H1 (cell line): ENCODE measurements around the gene DEDD. TPM values are rescaled to one million over a fixed set of nuclear protein-coding genes. Genes with fewer than 3 reads are reported as not detected.

Source experiments
- CTCF ChIA-PET: fragments of 300-600 bp; sonication (Branson Sonifier 250); formaldehyde crosslinking; loops from one replicate; lab custom pipeline; 2021; ENCODE audit not compliant: partially characterized antibody; lab: Charles Lee
- POLR2A ChIA-PET: fragments of 300-600 bp; sonication (Branson Sonifier 250); formaldehyde crosslinking; loops from one replicate; lab custom pipeline; 2021; ENCODE audit warnings: inconsistent platforms; ENCODE audit not compliant: partially characterized antibody; lab: Charles Lee
- DNase-seq, 2 experiments: peaks; one replicate each; pipeline versions ENCODE4 v3.0.0 to v3.0.0-alpha.2; 2010 to 2022; ENCODE audit warnings: low spot score in 2 of 2, low read depth in 1 of 2, mixed read lengths in 1 of 2
- FAIRE-seq: peaks from 2 replicates; lab custom pipeline; 2011; peaks lifted over from hg19 to GRCh38; lab: Jason Lieb, UNC
- H2AFZ ChIP-seq: 2 replicates; pipeline ENCODE4 v1.8.1; 2012; ENCODE audit warnings: low read length, inconsistent platforms
- H2AK5ac ChIP-seq: 2 replicates; pipeline ENCODE4 v1.6.1; 2013; ENCODE audit warnings: low read depth, low read length
- H2BK120ac ChIP-seq: replicated peaks from 2 replicates; pipeline ENCODE3; 2013; ENCODE audit warnings: low read depth, low read length, inconsistent platforms
- H2BK12ac ChIP-seq: 2 replicates; pipeline ENCODE4 v1.6.1; 2013; ENCODE audit warnings: low read depth, low read length
- H2BK15ac ChIP-seq: 2 replicates; pipeline ENCODE4 v1.6.1; 2013; ENCODE audit warnings: low read length
- H2BK20ac ChIP-seq: 2 replicates; pipeline ENCODE4 v1.6.1; 2013; ENCODE audit warnings: low read length
- H2BK5ac ChIP-seq: 2 replicates; pipeline ENCODE4 v1.6.1; 2013; ENCODE audit warnings: low read depth, low read length
- H3K14ac ChIP-seq: 2 replicates; pipeline ENCODE4 v1.6.1; 2013; ENCODE audit warnings: inconsistent platforms; ENCODE audit not compliant: insufficient read length
- H3K18ac ChIP-seq: 2 replicates; pipeline ENCODE4 v1.6.1; 2013; ENCODE audit warnings: low read length; ENCODE audit errors: extremely low read depth
- H3K23ac ChIP-seq: 2 replicates; pipeline ENCODE4 v1.6.1; 2013; ENCODE audit warnings: inconsistent platforms; ENCODE audit not compliant: insufficient read length
- H3K23me2 ChIP-seq: 2 replicates; pipeline ENCODE4 v1.6.1; 2013; ENCODE audit warnings: low read depth, low read length
- H3K27ac ChIP-seq: 2 replicates; pipeline ENCODE4 v1.6.1; 2011; ENCODE audit warnings: low read depth, low read length, inconsistent platforms
- H3K27me3 ChIP-seq, 4 experiments: replicated peaks in 1 of 4; 1 replicate in 1 of 4; 2 replicates in 3 of 4; pipeline versions ENCODE4 v1.6.1 to v1.8.1; 2011 to 2013; ENCODE audit warnings: low read length in 3 of 4, mild to moderate bottlenecking in 3 of 4, inconsistent platforms in 2 of 4, mixed read lengths in 2 of 4, moderate library complexity in 1 of 4; ENCODE audit not compliant: control insufficient read depth in 3 of 4, insufficient read depth in 3 of 4; ENCODE audit errors: extremely low read depth in 1 of 4
- H3K36me3 ChIP-seq, 4 experiments: 2 replicates each; pipeline versions ENCODE4 v1.6.1 to v1.8.1; 2011 to 2013; ENCODE audit warnings: mild to moderate bottlenecking in 4 of 4, low read length in 3 of 4, moderate library complexity in 2 of 4, control low read depth in 1 of 4, inconsistent platforms in 1 of 4; ENCODE audit not compliant: insufficient read depth in 4 of 4, control insufficient read depth in 2 of 4
- H3K4ac ChIP-seq: replicated peaks from 2 replicates; pipeline ENCODE3; 2013; ENCODE audit warnings: low read length, low read depth, mixed read lengths, inconsistent platforms; ENCODE audit not compliant: insufficient read length
- H3K4me1 ChIP-seq, 4 experiments: replicated peaks in 1 of 4; 1 replicate in 1 of 4; 2 replicates in 3 of 4; pipeline versions ENCODE4 v1.6.1 to v1.8.1; 2011 to 2013; ENCODE audit warnings: low read length in 3 of 4, inconsistent platforms in 2 of 4, mixed read lengths in 1 of 4; ENCODE audit not compliant: insufficient read depth in 4 of 4, control insufficient read depth in 3 of 4
- H3K4me2 ChIP-seq, 2 experiments: 2 replicates each; pipeline versions ENCODE4 v1.6.1 to v1.8.1; 2011 to 2013; ENCODE audit warnings: low read depth in 2 of 2, low read length in 2 of 2, control low read depth in 1 of 2, inconsistent platforms in 1 of 2, mild to moderate bottlenecking in 1 of 2; ENCODE audit not compliant: insufficient read depth in 1 of 2
- H3K4me3 ChIP-seq, 4 experiments: fragments of 200-600, 300-600 bp in 1 of 4; sonication (generic), shearing (Covaris generic), sonication (Bioruptor Twin) in 1 of 4; 2 replicates each; pipeline versions ENCODE4 v1.5.1 to v1.8.1; 2011 to 2016; ENCODE audit warnings: low read length in 4 of 4, low read depth in 3 of 4, control low read depth in 2 of 4, inconsistent platforms in 2 of 4, mild to moderate bottlenecking in 2 of 4, mixed read lengths in 1 of 4, moderate library complexity in 1 of 4; ENCODE audit not compliant: insufficient read depth in 2 of 4; ENCODE audit errors: extremely low read depth in 1 of 4
- H3K56ac ChIP-seq: replicated peaks from 2 replicates; pipeline ENCODE3; 2013; ENCODE audit warnings: low read depth, mild to moderate bottlenecking, mixed read lengths, low read length, inconsistent platforms; ENCODE audit not compliant: insufficient read length
- H3K79me1 ChIP-seq: 2 replicates; pipeline ENCODE4 v1.6.1; 2013; ENCODE audit warnings: low read depth, low read length, control low read depth
- H3K79me2 ChIP-seq, 2 experiments: 2 replicates each; pipeline versions ENCODE4 v1.6.1 to v1.8.1; 2012 to 2013; ENCODE audit warnings: low read length in 2 of 2, mild to moderate bottlenecking in 2 of 2, inconsistent platforms in 1 of 2; ENCODE audit not compliant: insufficient read depth in 2 of 2, control insufficient read depth in 1 of 2
- H3K9ac ChIP-seq, 4 experiments: replicated peaks in 1 of 4; 1 replicate in 1 of 4; 2 replicates in 3 of 4; pipeline versions ENCODE4 v1.6.1 to v1.8.1; 2011 to 2013; ENCODE audit warnings: low read depth in 3 of 4, low read length in 3 of 4, control low read depth in 2 of 4, mild to moderate bottlenecking in 2 of 4, moderate library complexity in 2 of 4, inconsistent platforms in 1 of 4; ENCODE audit errors: extremely low read depth in 1 of 4
- H3K9me3 ChIP-seq, 2 experiments: 2 replicates each; pipeline versions ENCODE4 v1.6.1 to v1.8.1; 2012 to 2013; ENCODE audit warnings: mild to moderate bottlenecking in 2 of 2, moderate library complexity in 2 of 2, control low read depth in 1 of 2, inconsistent platforms in 1 of 2, low read depth in 1 of 2, low read length in 1 of 2, mixed read lengths in 1 of 2; ENCODE audit not compliant: insufficient read depth in 2 of 2
- H4K20me1 ChIP-seq, 2 experiments: replicated peaks in 1 of 2; 2 replicates each; pipeline versions ENCODE3 to v1.8.1; 2011 to 2013; ENCODE audit warnings: inconsistent platforms in 2 of 2, low read length in 2 of 2, mild to moderate bottlenecking in 1 of 2; ENCODE audit not compliant: insufficient read depth in 2 of 2, control insufficient read depth in 1 of 2
- H4K5ac ChIP-seq: 2 replicates; pipeline ENCODE4 v1.6.1; 2013; ENCODE audit warnings: low read length, low read depth, mixed read lengths, inconsistent platforms; ENCODE audit not compliant: insufficient read length
- H4K8ac ChIP-seq: 2 replicates; pipeline ENCODE4 v1.8.0; 2013; ENCODE audit warnings: mild to moderate bottlenecking, moderate library complexity, low read length, inconsistent platforms; ENCODE audit not compliant: insufficient read depth; ENCODE audit errors: extremely low read depth
- H4K91ac ChIP-seq: replicated peaks from 2 replicates; pipeline ENCODE3; 2013; ENCODE audit warnings: low read length, mixed read lengths, inconsistent platforms; ENCODE audit not compliant: insufficient read length
- CBX5 ChIP-seq: fragments of 300-800, 300-1000 bp; sonication (generic); IDR thresholded peaks from 2 replicates; pipeline ENCODE4 v1.7.1; 2016; ENCODE audit warnings: antibody characterized with exemption, low read length, low read depth
- GABPA ChIP-seq: IDR thresholded peaks from 2 replicates; pipeline ENCODE4 v1.6.1; 2011; ENCODE audit warnings: mild to moderate bottlenecking, low read length, moderate library complexity, borderline replicate concordance; ENCODE audit not compliant: insufficient read depth
- JUND ChIP-seq: IDR thresholded peaks from 2 replicates; pipeline ENCODE4 v1.6.1; 2011; ENCODE audit warnings: mild to moderate bottlenecking, improper control_type of control experiment, low read length
- KDM4A ChIP-seq: IDR thresholded peaks from one replicate; pipeline ENCODE4 v1.7.1; 2012; ENCODE audit warnings: low read depth, mild to moderate bottlenecking, moderate library complexity, low read length, inconsistent platforms; ENCODE audit not compliant: severe bottlenecking
- YY1 ChIP-seq: IDR thresholded peaks from 2 replicates; pipeline ENCODE4 v1.6.1; 2011; ENCODE audit warnings: low read depth, mild to moderate bottlenecking, low read length
- polyA plus RNA-seq, 7 experiments: library from polyadenylated mRNA; depleted of rRNA in 3 of 7; stranded (reverse) in 5 of 7; unstranded in 2 of 7; fragments of >200 nt in 5 of 7; fragments of 200-250 nt in 2 of 7; gene quantifications; 1 replicate in 5 of 7; 2 replicates in 1 of 7; 4 replicates in 1 of 7; pipeline versions ENCODE4 v1.2.1 to v1.2.3, GENCODE V29; 2011 to 2013; ENCODE audit warnings: missing spikeins in 2 of 7, mixed read lengths in 2 of 7
- total RNA-seq: library from RNA; stranded (reverse); fragmentation: NEBNext Ultra II Directional; extraction: Animal tissue kit (Norgen Biotek cat#: 25700); gene quantifications from 2 replicates; pipeline ENCODE4 v1.2.1, GENCODE V29; 2021
- TF ChIP-seq, protein P1 (sequence below): IDR thresholded peaks from 2 replicates; pipeline ENCODE4 v1.6.1; 2012; ENCODE audit warnings: low read length, inconsistent platforms

DEDD gene
- total and polyA plus RNA-seq, 2 of the 8 experiments (the other 6 are each of a cell fraction or from before 2014, with no cell fraction given), result 42.6 to 55.9 TPM

DNA sequence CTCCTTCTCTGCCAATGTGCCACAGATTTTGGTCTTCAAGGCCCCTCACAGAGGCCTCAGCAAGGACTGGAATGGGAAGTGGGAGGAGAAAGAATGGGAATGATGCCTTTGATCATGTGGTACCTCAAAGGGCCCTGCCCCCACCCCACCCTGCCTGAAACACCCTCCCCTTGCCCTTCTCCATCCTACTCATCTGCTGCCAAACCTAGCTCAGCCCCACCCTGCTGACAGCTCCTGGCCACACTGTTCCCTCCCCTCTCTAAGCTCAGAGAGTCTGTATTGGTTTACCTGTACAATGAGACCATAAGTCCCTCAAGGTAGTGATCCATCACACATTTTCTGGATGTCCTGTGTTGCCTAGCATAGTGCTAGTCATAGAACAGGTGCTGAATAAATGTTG, 56.1 kb downstream of the DEDD start:
- ChIA-PET CTCF (interaction anchor here (0.5 to 17.8 kb wide), 5 partner anchors 8 to 82 kb away, joined by 3 to 282 read pairs (median 4); partner anchors contain the start of genes KLHDC9 and NECTIN4), POLR2A (no interaction called here)
- no peak overlapping the region for H2BK5ac ChIP-seq
- no peak for FAIRE-seq
- H3K9me3 ChIP-seq, result no peaks in the 10 kb centered on the region
- H3K36me3 ChIP-seq, result no peaks in the 10 kb centered on the region
- H3K27me3 ChIP-seq, result no peaks in the 10 kb centered on the region
- H3K4me2 ChIP-seq, result no peak overlapping the region
- no peak overlapping the region for H2AFZ ChIP-seq
- H4K20me1 ChIP-seq, result peaks cover 0 to 3% of the 10 kb centered on the region in 2 experiments
- H3K79me1 ChIP-seq, result no peaks in the 10 kb centered on the region
- H2BK120ac ChIP-seq, result no peak overlapping the region
- H4K91ac ChIP-seq, result no peak overlapping the region
- no peak overlapping the region for H3K18ac ChIP-seq
- H3K23ac ChIP-seq, result no peak overlapping the region
- H3K23me2 ChIP-seq, result no peaks in the 10 kb centered on the region
- no peak overlapping the region for H2BK15ac ChIP-seq
- no peak overlapping the region for H2AK5ac ChIP-seq
- no peak overlapping the region for H4K5ac ChIP-seq
- no peak overlapping the region for H3K4ac ChIP-seq
- H3K4me3 ChIP-seq, result no peak overlapping the region
- no peak overlapping the region for H4K8ac ChIP-seq
- no peak overlapping the region for H3K9ac ChIP-seq
- no peak overlapping the region for H3K56ac ChIP-seq
- no peak overlapping the region for H2BK20ac ChIP-seq
- no peaks in the 10 kb centered on the region; a peak in 3 of 7 replicates for H3K4me1 ChIP-seq
- no peak for TF ChIP-seq GABPA
- no peak for TF ChIP-seq YY1
- no peak for TF ChIP-seq CBX5
- TF ChIP-seq, protein P1, sequence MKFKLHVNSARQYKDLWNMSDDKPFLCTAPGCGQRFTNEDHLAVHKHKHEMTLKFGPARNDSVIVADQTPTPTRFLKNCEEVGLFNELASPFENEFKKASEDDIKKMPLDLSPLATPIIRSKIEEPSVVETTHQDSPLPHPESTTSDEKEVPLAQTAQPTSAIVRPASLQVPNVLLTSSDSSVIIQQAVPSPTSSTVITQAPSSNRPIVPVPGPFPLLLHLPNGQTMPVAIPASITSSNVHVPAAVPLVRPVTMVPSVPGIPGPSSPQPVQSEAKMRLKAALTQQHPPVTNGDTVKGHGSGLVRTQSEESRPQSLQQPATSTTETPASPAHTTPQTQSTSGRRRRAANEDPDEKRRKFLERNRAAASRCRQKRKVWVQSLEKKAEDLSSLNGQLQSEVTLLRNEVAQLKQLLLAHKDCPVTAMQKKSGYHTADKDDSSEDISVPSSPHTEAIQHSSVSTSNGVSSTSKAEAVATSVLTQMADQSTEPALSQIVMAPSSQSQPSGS, result no peak
- no peak for TF ChIP-seq KDM4A
- no peak for TF ChIP-seq JUND
- H2BK12ac ChIP-seq, result no peak overlapping the region
- H3K79me2 ChIP-seq, result no peaks in the 10 kb centered on the region
- H3K14ac ChIP-seq, result no peak overlapping the region
- H3K27ac ChIP-seq, result no peak overlapping the region
- no peak for DNase-seq
